OCI-LY3 (cell line): ENCODE measurements around the gene C11orf71.

Experiments
- EZH2phosphoT487 ChIP-seq: fragments of 200-600 bp; shearing (Covaris generic); IDR thresholded peaks from 2 replicates; pipeline ENCODE4 v1.6.1; 2018; ENCODE audit warnings: antibody characterized with exemption, mixed run types, low read depth
- TF ChIP-seq, protein P1 (sequence below): fragments of 200-600, 300-600 bp; sonication (generic); IDR thresholded peaks from 2 replicates; pipeline ENCODE4 v1.5.1; 2014; ENCODE audit warnings: antibody characterized with exemption, low read length, low read depth

GRCh38 chr11:114432893-114433292 is 32.6 kb upstream of the C11orf71 start:
- TF ChIP-seq EZH2phosphoT487, result no peak
- TF ChIP-seq, protein P1, sequence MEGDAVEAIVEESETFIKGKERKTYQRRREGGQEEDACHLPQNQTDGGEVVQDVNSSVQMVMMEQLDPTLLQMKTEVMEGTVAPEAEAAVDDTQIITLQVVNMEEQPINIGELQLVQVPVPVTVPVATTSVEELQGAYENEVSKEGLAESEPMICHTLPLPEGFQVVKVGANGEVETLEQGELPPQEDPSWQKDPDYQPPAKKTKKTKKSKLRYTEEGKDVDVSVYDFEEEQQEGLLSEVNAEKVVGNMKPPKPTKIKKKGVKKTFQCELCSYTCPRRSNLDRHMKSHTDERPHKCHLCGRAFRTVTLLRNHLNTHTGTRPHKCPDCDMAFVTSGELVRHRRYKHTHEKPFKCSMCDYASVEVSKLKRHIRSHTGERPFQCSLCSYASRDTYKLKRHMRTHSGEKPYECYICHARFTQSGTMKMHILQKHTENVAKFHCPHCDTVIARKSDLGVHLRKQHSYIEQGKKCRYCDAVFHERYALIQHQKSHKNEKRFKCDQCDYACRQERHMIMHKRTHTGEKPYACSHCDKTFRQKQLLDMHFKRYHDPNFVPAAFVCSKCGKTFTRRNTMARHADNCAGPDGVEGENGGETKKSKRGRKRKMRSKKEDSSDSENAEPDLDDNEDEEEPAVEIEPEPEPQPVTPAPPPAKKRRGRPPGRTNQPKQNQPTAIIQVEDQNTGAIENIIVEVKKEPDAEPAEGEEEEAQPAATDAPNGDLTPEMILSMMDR, result no peak
